Fibroblast of lung (primary cell): ENCODE data around the gene RPL7A. TPM values are rescaled to one million over a fixed set of nuclear protein-coding genes. Genes with fewer than 3 reads are reported as not detected.

Experiments
- DNase-seq, 2 donors: peaks; one replicate each; pipeline versions ENCODE4 v3.0.0 to v3.0.0-alpha.2; 2010; ENCODE audit warnings: low read depth in 2 of 2
- H2AFZ ChIP-seq: 2 replicates; pipeline ENCODE4 v1.5.1; 2012; ENCODE audit warnings: low read length, control low read depth, inconsistent platforms
- H3K27ac ChIP-seq: 2 replicates; pipeline ENCODE4 v1.5.1; 2011; ENCODE audit warnings: low read length, control low read depth; ENCODE audit not compliant: insufficient read depth
- H3K27me3 ChIP-seq: 2 replicates; pipeline ENCODE4 v1.5.1; 2011; ENCODE audit warnings: mild to moderate bottlenecking, low read length; ENCODE audit not compliant: control insufficient read depth, insufficient read depth
- H3K36me3 ChIP-seq: 2 replicates; pipeline ENCODE4 v1.5.1; 2011; ENCODE audit warnings: low read length; ENCODE audit not compliant: control insufficient read depth, insufficient read depth
- H3K4me1 ChIP-seq: 2 replicates; pipeline ENCODE4 v1.5.1; 2011; ENCODE audit warnings: low read length; ENCODE audit not compliant: control insufficient read depth, insufficient read depth; ENCODE audit errors: extremely low read depth
- H3K4me2 ChIP-seq: 2 replicates; pipeline ENCODE4 v1.5.1; 2011; ENCODE audit warnings: low read length, control low read depth; ENCODE audit not compliant: insufficient read depth; ENCODE audit errors: extremely low read depth
- H3K4me3 ChIP-seq, 4 experiments: fragments of 200-600 bp in 1 of 4; sonication (generic) in 1 of 4; replicated peaks in 1 of 4; 2 replicates each; pipeline ENCODE4 v1.5.1; 2011 to 2016; ENCODE audit warnings: low read length in 4 of 4, low read depth in 3 of 4, mild to moderate bottlenecking in 3 of 4, control low read depth in 2 of 4, inconsistent platforms in 1 of 4, mixed read lengths in 1 of 4; ENCODE audit not compliant: insufficient read depth in 1 of 4; ENCODE audit errors: control extremely low read depth in 1 of 4
- H3K79me2 ChIP-seq: 2 replicates; pipeline ENCODE4 v1.5.1; 2012; ENCODE audit warnings: mild to moderate bottlenecking, low read length, inconsistent platforms; ENCODE audit not compliant: control insufficient read depth, insufficient read depth
- H3K9ac ChIP-seq: 2 replicates; pipeline ENCODE4 v1.5.1; 2011; ENCODE audit warnings: mild to moderate bottlenecking, low read length, control low read depth; ENCODE audit not compliant: insufficient read depth
- H3K9me3 ChIP-seq: 2 replicates; pipeline ENCODE4 v1.5.1; 2012; ENCODE audit warnings: low read depth, low read length; ENCODE audit not compliant: control insufficient read depth, insufficient read depth
- H4K20me1 ChIP-seq: 2 replicates; pipeline ENCODE4 v1.5.1; 2011; ENCODE audit warnings: low read length; ENCODE audit not compliant: control insufficient read depth, insufficient read depth; ENCODE audit errors: extremely low read depth
- CTCF ChIP-seq, 2 donors: IDR thresholded peaks in 1 of 2; conservative IDR thresholded peaks in 1 of 2; 1 replicate in 1 of 2; 2 replicates in 1 of 2; pipeline ENCODE4 v1.5.1; 2011 to 2012; ENCODE audit warnings: low read length in 2 of 2, control low read depth in 1 of 2, inconsistent platforms in 1 of 2, low read depth in 1 of 2, mild to moderate bottlenecking in 1 of 2
- EZH2 ChIP-seq: IDR thresholded peaks from 2 replicates; pipeline ENCODE4 v1.5.1; 2012; ENCODE audit warnings: low read length, control low read depth, mild to moderate bottlenecking; ENCODE audit errors: missing control alignments
- polyA plus RNA-seq, 2 donors: library from polyadenylated mRNA; depleted of rRNA in 1 of 2; stranded (reverse) in 1 of 2; unstranded in 1 of 2; fragments of >200 nt; gene quantifications; 2 replicates each; pipeline ENCODE4 v1.2.1, GENCODE V29; 2011 to 2012; ENCODE audit warnings: missing spikeins in 1 of 2
- total RNA-seq: library from RNA; depleted of rRNA; stranded (reverse); fragments of >200 nt; gene quantifications from 2 replicates; pipeline ENCODE4 v1.2.1, GENCODE V29; 2014

RPL7A gene
- total and polyA plus RNA-seq, 2 donors (not counting 1 experiment from before 2014, with no cell fraction given): 1,820 to 2,991 TPM

GRCh38 chr9:133367221-133367620 lies 19.2 kb downstream of the RPL7A start:
- peaks cover 11% of the 10 kb centered on the region for H3K4me1 ChIP-seq
- H3K36me3 ChIP-seq: peaks cover 57% of the 10 kb centered on the region
- H2AFZ ChIP-seq: no peak overlapping the region
- H3K4me2 ChIP-seq: no peak overlapping the region
- DNase-seq: no peak
- H4K20me1 ChIP-seq: peaks cover 10% of the 10 kb centered on the region
- no peaks in the 10 kb centered on the region for H3K27me3 ChIP-seq
- no peak overlapping the region for H3K27ac ChIP-seq
- no peak overlapping the region for H3K4me3 ChIP-seq
- H3K9me3 ChIP-seq: no peaks in the 10 kb centered on the region
- no peak overlapping the region for H3K9ac ChIP-seq
- TF ChIP-seq EZH2: no peak
- no peak for TF ChIP-seq CTCF (conservative IDR thresholded peaks at IDR 0.05 in 1 of 2, IDR thresholded peaks at IDR 0.05 in 1 of 2; ENCODE audit: low read depth in 1 of 2, low read length in 2 of 2)
- H3K79me2 ChIP-seq: peaks cover 86% of the 10 kb centered on the region

GRCh38 chr9:133367778-133368177 lies 19.8 kb downstream of the RPL7A start:
- Histone ChIP-seq H3K4me3 (no peak overlapping the region), H3K27ac (no peak overlapping the region), H3K4me2 (no peak overlapping the region), H3K79me2 (peaks cover 90% of the 10 kb centered on the region), H3K36me3 (peaks cover 59% of the 10 kb centered on the region), H4K20me1 (peaks cover 10% of the 10 kb centered on the region), H3K4me1 (peaks cover 12% of the 10 kb centered on the region), H3K9ac (no peak overlapping the region), H2AFZ (no peak overlapping the region), H3K27me3 (no peaks in the 10 kb centered on the region), H3K9me3 (no peaks in the 10 kb centered on the region)
- TF ChIP-seq CTCF (conservative IDR thresholded peaks at IDR 0.05 in 1 of 2, IDR thresholded peaks at IDR 0.05 in 1 of 2; ENCODE audit: low read depth in 1 of 2, low read length in 2 of 2) (no peak), EZH2 (no peak)
- no peak for DNase-seq

- H3K27ac ChIP-seq: no peak overlapping the region
- TF ChIP-seq EZH2 (no peak), CTCF (conservative IDR thresholded peaks at IDR 0.05 in 1 of 2, IDR thresholded peaks at IDR 0.05 in 1 of 2; ENCODE audit: low read depth in 1 of 2, low read length in 2 of 2) (no peak)
- no peak overlapping the region for H3K4me2 ChIP-seq
- peaks cover 12% of the 10 kb centered on the region for H3K4me1 ChIP-seq
- peaks cover 10% of the 10 kb centered on the region for H4K20me1 ChIP-seq
- H3K9ac ChIP-seq: no peak overlapping the region
- H3K79me2 ChIP-seq: peaks cover 94% of the 10 kb centered on the region
- peaks cover 57% of the 10 kb centered on the region for H3K36me3 ChIP-seq
- no peaks in the 10 kb centered on the region for H3K9me3 ChIP-seq
- no peak overlapping the region for H3K4me3 ChIP-seq
- DNase-seq: no peak
- no peak overlapping the region for H2AFZ ChIP-seq
- no peaks in the 10 kb centered on the region for H3K27me3 ChIP-seq
Observed at GRCh38 chr9:133368249-133368881, 20.3 kb downstream of the RPL7A start.
